ENCODE data around the gene ARPC2. TPM values are rescaled to one million over a fixed set of nuclear protein-coding genes. Genes with fewer than 3 reads are reported as not detected.
A peak's percentile ranks its signal among the peaks of the same experiment; 100 is the strongest.

The ARPC2 gene
- total RNA-seq, 1 experiment from 2014 or later: 374 TPM

GRCh38 chr2:218230882-218231281 is 13.9 kb downstream of the ARPC2 start:
- no TSS peak for BruUV-seq (replicated peaks)
- peaks cover 96% of the 10 kb centered on the region for H3K36me3 Mint-ChIP-seq (ENCODE audit: insufficient read depth, unreplicated experiment)
- H3K27me3 Mint-ChIP-seq (ENCODE audit: unreplicated experiment): no peaks in the 10 kb centered on the region
- H3K27ac Mint-ChIP-seq (ENCODE audit: unreplicated experiment): peak overlapping the region; percentile 80
- TF ChIP-seq, protein P1, sequence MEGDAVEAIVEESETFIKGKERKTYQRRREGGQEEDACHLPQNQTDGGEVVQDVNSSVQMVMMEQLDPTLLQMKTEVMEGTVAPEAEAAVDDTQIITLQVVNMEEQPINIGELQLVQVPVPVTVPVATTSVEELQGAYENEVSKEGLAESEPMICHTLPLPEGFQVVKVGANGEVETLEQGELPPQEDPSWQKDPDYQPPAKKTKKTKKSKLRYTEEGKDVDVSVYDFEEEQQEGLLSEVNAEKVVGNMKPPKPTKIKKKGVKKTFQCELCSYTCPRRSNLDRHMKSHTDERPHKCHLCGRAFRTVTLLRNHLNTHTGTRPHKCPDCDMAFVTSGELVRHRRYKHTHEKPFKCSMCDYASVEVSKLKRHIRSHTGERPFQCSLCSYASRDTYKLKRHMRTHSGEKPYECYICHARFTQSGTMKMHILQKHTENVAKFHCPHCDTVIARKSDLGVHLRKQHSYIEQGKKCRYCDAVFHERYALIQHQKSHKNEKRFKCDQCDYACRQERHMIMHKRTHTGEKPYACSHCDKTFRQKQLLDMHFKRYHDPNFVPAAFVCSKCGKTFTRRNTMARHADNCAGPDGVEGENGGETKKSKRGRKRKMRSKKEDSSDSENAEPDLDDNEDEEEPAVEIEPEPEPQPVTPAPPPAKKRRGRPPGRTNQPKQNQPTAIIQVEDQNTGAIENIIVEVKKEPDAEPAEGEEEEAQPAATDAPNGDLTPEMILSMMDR (IDR thresholded peaks at IDR 0.05; ENCODE audit: unreplicated experiment): peak; percentile 51
- intact Hi-C loops (cut with micrococcal nuclease; ENCODE audit: unreplicated experiment): loop anchor here (1.0 kb wide), 1 partner anchor 45 kb away; no protein-coding TSS in a partner anchor
- H3K4me1 Mint-ChIP-seq (ENCODE audit: low read depth, unreplicated experiment): peaks cover 51% of the 10 kb centered on the region
- peak overlapping the region; percentile 47 for H3K4me3 Mint-ChIP-seq (ENCODE audit: low read depth, unreplicated experiment)
- CTCF ChIA-PET: interaction anchor here (0.6 to 1.0 kb wide), 9 partner anchors 9 to 200 kb away, joined by 3 to 9 read pairs (median 4); partner anchors contain the start of gene ARPC2
- peak; percentile 76 for DNase-seq
- no peaks in the 10 kb centered on the region for H3K9me3 Mint-ChIP-seq (ENCODE audit: low read depth, unreplicated experiment)

GRCh38 chr2:218233543-218233942 is 16.6 kb downstream of the ARPC2 start:
- CTCF ChIA-PET: no interaction called here
- BruUV-seq (replicated peaks): no TSS peak
- DNase-seq: no peak
- peaks cover 95% of the 10 kb centered on the region for H3K36me3 Mint-ChIP-seq (ENCODE audit: insufficient read depth, unreplicated experiment)
- H3K9me3 Mint-ChIP-seq (ENCODE audit: low read depth, unreplicated experiment): no peaks in the 10 kb centered on the region
- no peaks in the 10 kb centered on the region for H3K27me3 Mint-ChIP-seq (ENCODE audit: unreplicated experiment)
- TF ChIP-seq, protein P1 (IDR thresholded peaks at IDR 0.05; ENCODE audit: unreplicated experiment): no peak
- H3K27ac Mint-ChIP-seq (ENCODE audit: unreplicated experiment): peak overlapping the region; percentile 58
- peaks cover 46% of the 10 kb centered on the region for H3K4me1 Mint-ChIP-seq (ENCODE audit: low read depth, unreplicated experiment)
- H3K4me3 Mint-ChIP-seq (ENCODE audit: low read depth, unreplicated experiment): no peak overlapping the region
- intact Hi-C loops (cut with micrococcal nuclease; ENCODE audit: unreplicated experiment): no loop called here

DNA sequence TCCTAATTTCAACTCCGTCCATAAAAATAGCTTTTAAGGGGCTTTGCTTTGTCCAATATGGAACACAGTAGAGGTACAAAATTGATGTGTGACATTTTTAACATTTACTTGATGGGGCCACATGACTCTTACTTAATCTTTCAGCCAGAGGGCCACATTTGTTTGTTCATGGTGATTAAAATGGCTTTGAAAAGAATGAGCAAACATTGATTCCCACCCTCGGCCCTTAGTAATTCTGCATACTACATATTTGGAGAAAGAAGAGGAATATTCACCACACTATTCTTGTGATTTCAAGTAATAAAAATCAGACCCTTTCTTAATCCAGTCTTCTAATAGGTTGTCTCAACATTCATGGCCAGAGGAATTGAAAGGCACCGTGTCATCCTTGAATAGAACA is 17.5 kb downstream of the ARPC2 start:
- TF ChIP-seq, protein P1 (IDR thresholded peaks at IDR 0.05; ENCODE audit: unreplicated experiment): no peak
- Mint-ChIP-seq H3K4me1 (ENCODE audit: low read depth, unreplicated experiment) (peaks cover 36% of the 10 kb centered on the region), H3K36me3 (ENCODE audit: insufficient read depth, unreplicated experiment) (peaks cover 95% of the 10 kb centered on the region), H3K9me3 (ENCODE audit: low read depth, unreplicated experiment) (no peaks in the 10 kb centered on the region), H3K27me3 (ENCODE audit: unreplicated experiment) (no peaks in the 10 kb centered on the region), H3K4me3 (ENCODE audit: low read depth, unreplicated experiment) (no peak overlapping the region), H3K27ac (ENCODE audit: unreplicated experiment) (no peak overlapping the region)
- CTCF ChIA-PET: no interaction called here
- TSS peak; percentile 2 for BruUV-seq (replicated peaks)
- intact Hi-C loops (cut with micrococcal nuclease; ENCODE audit: unreplicated experiment): no loop called here
- no peak for DNase-seq

- Mint-ChIP-seq H3K9me3 (ENCODE audit: low read depth, unreplicated experiment) (no peaks in the 10 kb centered on the region), H3K4me3 (ENCODE audit: low read depth, unreplicated experiment) (no peak overlapping the region), H3K27ac (ENCODE audit: unreplicated experiment) (no peak overlapping the region), H3K36me3 (ENCODE audit: insufficient read depth, unreplicated experiment) (peaks cover 96% of the 10 kb centered on the region), H3K27me3 (ENCODE audit: unreplicated experiment) (no peaks in the 10 kb centered on the region), H3K4me1 (ENCODE audit: low read depth, unreplicated experiment) (peaks cover 36% of the 10 kb centered on the region)
- BruUV-seq (replicated peaks): no TSS peak
- TF ChIP-seq, protein P1 (IDR thresholded peaks at IDR 0.05; ENCODE audit: unreplicated experiment): no peak
- no peak for DNase-seq
- CTCF ChIA-PET: no interaction called here
- intact Hi-C loops (cut with micrococcal nuclease; ENCODE audit: unreplicated experiment): no loop called here
Measured at GRCh38 chr2:218235017-218235416, 18.0 kb downstream of the ARPC2 start.

Measured in Calu3 (cell line).